Measurements from ENCODE around the gene YPEL5.
A peak's percentile ranks its signal among the peaks of the same experiment; 100 is the strongest.

YPEL5 gene

DNA sequence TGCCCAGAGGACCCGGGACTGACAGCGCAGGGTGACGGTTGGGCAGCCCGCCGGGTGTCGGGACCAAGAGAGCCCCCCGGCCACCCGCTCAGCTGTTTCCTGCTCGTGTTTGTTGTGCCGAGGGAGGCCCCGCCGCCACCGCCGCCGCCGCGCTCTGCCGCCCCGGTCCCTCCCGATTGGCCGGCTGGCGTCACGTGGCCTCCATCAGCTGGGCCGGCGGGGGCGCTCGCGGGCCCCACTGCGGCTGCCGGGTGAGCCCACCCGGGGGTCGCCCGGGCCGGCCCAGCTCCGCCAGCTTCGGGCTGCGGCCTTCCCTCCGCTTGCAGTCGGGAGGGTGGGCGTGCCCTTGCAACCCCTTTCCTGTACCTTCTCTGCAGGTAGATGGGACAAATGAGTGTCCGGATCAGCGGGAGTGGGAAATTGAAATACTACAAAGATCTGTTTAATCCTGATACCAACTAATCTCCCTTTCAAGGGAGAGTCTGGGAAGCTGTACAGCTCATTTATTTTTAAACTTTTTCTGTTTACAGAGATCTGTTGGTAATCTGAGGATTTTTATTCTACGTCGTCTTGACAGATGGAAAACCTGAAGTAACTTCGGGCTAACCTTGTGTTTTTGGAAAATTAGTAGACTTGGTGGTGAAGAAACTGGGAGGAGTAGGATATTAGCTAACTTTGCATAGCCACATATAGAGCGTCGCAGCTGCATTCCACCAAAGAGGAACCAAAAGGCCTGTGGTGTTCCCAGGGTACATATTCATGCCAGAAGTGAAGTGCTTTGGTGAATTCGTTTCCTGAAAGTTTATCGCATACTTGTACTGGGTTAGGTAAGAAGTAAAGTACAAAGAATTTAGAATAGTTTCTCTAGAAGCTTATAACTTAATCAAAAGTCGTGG is 1.2 kb downstream of the YPEL5 start:
- peak overlapping the region; percentile 34; the same call in 1 of the 2 replicates for H3K27ac ChIP-seq

DNA sequence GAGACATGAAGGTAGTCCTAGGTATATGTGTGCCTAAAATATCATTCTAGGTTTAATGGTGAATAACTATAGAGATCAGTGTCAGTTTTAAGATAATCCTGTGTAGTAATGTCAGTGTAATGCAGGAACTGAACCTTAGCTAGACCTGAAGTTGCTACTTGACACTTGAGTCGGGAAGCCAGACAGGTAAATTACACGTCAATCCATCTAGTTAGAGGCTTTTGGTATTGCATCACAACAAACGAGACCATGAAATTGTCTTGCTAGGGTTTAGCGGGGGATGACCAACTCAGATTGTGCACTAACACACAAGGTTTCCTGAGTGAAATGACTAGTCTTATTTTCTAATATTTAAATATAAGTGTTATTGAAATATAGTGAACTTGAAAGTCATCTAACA is 2.0 kb downstream of the YPEL5 start:
- H3K79me2 ChIP-seq (ENCODE audit: insufficient read depth, low read depth), result no peaks in the 10 kb centered on the region
- H3K4me2 ChIP-seq, result peak overlapping the region; percentile 21; the same call in 1 of the 2 replicates
- H2AFZ ChIP-seq (ENCODE audit: low read depth), result no peak overlapping the region
- H3K4me3 ChIP-seq (IDR thresholded peaks at IDR 0.05; ENCODE audit: insufficient read depth, low read depth, low read length), result no peak overlapping the region
- no peaks in the 10 kb centered on the region for H3K36me3 ChIP-seq (ENCODE audit: insufficient read depth)
- no peaks in the 10 kb centered on the region for H4K20me1 ChIP-seq (ENCODE audit: insufficient read depth)
- no peak overlapping the region for H3K27ac ChIP-seq
- H3K4me1 ChIP-seq (ENCODE audit: low read depth, poor library complexity, severe bottlenecking), result peaks cover 35% of the 10 kb centered on the region
- H3K9ac ChIP-seq, result no peak overlapping the region
- TF ChIP-seq CTCF (conservative IDR thresholded peaks at IDR 0.05; ENCODE audit: low read depth, low read length), result no peak
- H3K27me3 ChIP-seq (ENCODE audit: insufficient read depth, low read depth), result no peaks in the 10 kb centered on the region

More for the DNA sequence above, 1.2 kb downstream of the YPEL5 start:
- H3K36me3 ChIP-seq (ENCODE audit: insufficient read depth), result no peaks in the 10 kb centered on the region
- peak overlapping the region; percentile 49; the same call in 1 of the 2 replicates for H2AFZ ChIP-seq (ENCODE audit: low read depth)
- H4K20me1 ChIP-seq (ENCODE audit: insufficient read depth), result no peaks in the 10 kb centered on the region
- H3K4me3 ChIP-seq (IDR thresholded peaks at IDR 0.05; ENCODE audit: insufficient read depth, low read depth, low read length), result peak overlapping the region; percentile 64
- H3K79me2 ChIP-seq (ENCODE audit: insufficient read depth, low read depth), result no peaks in the 10 kb centered on the region
- TF ChIP-seq CTCF (conservative IDR thresholded peaks at IDR 0.05; ENCODE audit: low read depth, low read length), result peak; percentile 64
- H3K4me2 ChIP-seq, result peak overlapping the region; percentile 21
- H3K4me1 ChIP-seq (ENCODE audit: low read depth, poor library complexity, severe bottlenecking), result peaks cover 35% of the 10 kb centered on the region
- no peaks in the 10 kb centered on the region for H3K27me3 ChIP-seq (ENCODE audit: insufficient read depth, low read depth)
- H3K9ac ChIP-seq, result peak overlapping the region; percentile 88; the same call in 1 of the 2 replicates

- Histone ChIP-seq H4K20me1 (ENCODE audit: insufficient read depth) (no peaks in the 10 kb centered on the region), H3K4me3 (IDR thresholded peaks at IDR 0.05; ENCODE audit: insufficient read depth, low read depth, low read length) (no peak overlapping the region)
Observed at GRCh38 chr2:30149513-30149912, 2.7 kb downstream of the YPEL5 start.

GRCh38 chr2:30149976-30150375 is 3.2 kb downstream of the YPEL5 start:
- peaks cover 35% of the 10 kb centered on the region for H3K4me1 ChIP-seq (ENCODE audit: low read depth, poor library complexity, severe bottlenecking)
- TF ChIP-seq CTCF (conservative IDR thresholded peaks at IDR 0.05; ENCODE audit: low read depth, low read length), result no peak
- H3K27me3 ChIP-seq (ENCODE audit: insufficient read depth, low read depth), result no peaks in the 10 kb centered on the region
- no peak overlapping the region for H3K9ac ChIP-seq
- H3K27ac ChIP-seq, result no peak overlapping the region
- no peaks in the 10 kb centered on the region for H4K20me1 ChIP-seq (ENCODE audit: insufficient read depth)
- no peaks in the 10 kb centered on the region for H3K79me2 ChIP-seq (ENCODE audit: insufficient read depth, low read depth)
- no peak overlapping the region for H3K4me3 ChIP-seq (IDR thresholded peaks at IDR 0.05; ENCODE audit: insufficient read depth, low read depth, low read length)
- no peak overlapping the region for H2AFZ ChIP-seq (ENCODE audit: low read depth)
- no peak overlapping the region for H3K4me2 ChIP-seq
- no peaks in the 10 kb centered on the region for H3K36me3 ChIP-seq (ENCODE audit: insufficient read depth)

More at GRCh38 chr2:30149513-30149912, 2.7 kb downstream of the YPEL5 start:
- no peak for TF ChIP-seq CTCF (conservative IDR thresholded peaks at IDR 0.05; ENCODE audit: low read depth, low read length)
- H3K36me3 ChIP-seq (ENCODE audit: insufficient read depth), result no peaks in the 10 kb centered on the region
- H3K79me2 ChIP-seq (ENCODE audit: insufficient read depth, low read depth), result no peaks in the 10 kb centered on the region
- H2AFZ ChIP-seq (ENCODE audit: low read depth), result no peak overlapping the region
- no peak overlapping the region for H3K9ac ChIP-seq
- H3K27me3 ChIP-seq (ENCODE audit: insufficient read depth, low read depth), result no peaks in the 10 kb centered on the region
- no peak overlapping the region for H3K4me2 ChIP-seq
- peaks cover 35% of the 10 kb centered on the region for H3K4me1 ChIP-seq (ENCODE audit: low read depth, poor library complexity, severe bottlenecking)
- no peak overlapping the region for H3K27ac ChIP-seq
